Right hindlimb (tissue), 1 donor: ENCODE results near the gene PSMD4.
A peak's percentile ranks its signal among the peaks of the same experiment; 100 is the strongest.
"Not testable (repeated sequence)": the region's sequence is repeated elsewhere in the genome, so short reads cannot be mapped to it uniquely, and the experiment has no call there.

ENCODE experiments used
- DNase-seq: peaks from one replicate; pipeline ENCODE4 v3.0.0-alpha.2; 2018

PSMD4 gene

GRCh38 chr1:151273924-151274466, 19.5 kb downstream of the PSMD4 start:
- DNase-seq: no peak

- not testable (repeated sequence) for DNase-seq
Measured at GRCh38 chr1:151275341-151275740, 20.8 kb downstream of the PSMD4 start.

- DNase-seq: no peak
Measured at GRCh38 chr1:151277249-151277648, 22.7 kb downstream of the PSMD4 start.

- peak; percentile 98 for DNase-seq
Measured at GRCh38 chr1:151281225-151281968, 26.9 kb downstream of the PSMD4 start.

GRCh38 chr1:151281969-151282882, 27.7 kb downstream of the PSMD4 start, which contains the start of gene ZNF687:
ZNF687 (plus strand) TSS chr1:151282299; CDS start chr1:151286292, 3,993 bp downstream.
- peak; percentile 100 for DNase-seq

- peak; percentile 55 for DNase-seq
Measured at GRCh38 chr1:151282883-151283725, 28.6 kb downstream of the PSMD4 start.

GRCh38 chr1:151284013-151284577, 29.6 kb downstream of the PSMD4 start:
- no peak for DNase-seq

GRCh38 chr1:151286619-151287340, 32.2 kb downstream of the PSMD4 start:
- DNase-seq: no peak

GRCh38 chr1:151287341-151287699, 32.8 kb downstream of the PSMD4 start:
- DNase-seq: no peak

- no peak for DNase-seq
Measured at GRCh38 chr1:151287767-151288500, 33.4 kb downstream of the PSMD4 start.

GRCh38 chr1:151288502-151288901, 34.0 kb downstream of the PSMD4 start:
- no peak for DNase-seq

GRCh38 chr1:151289080-151289935, 34.8 kb downstream of the PSMD4 start:
- no peak for DNase-seq

- no peak for DNase-seq
Measured at GRCh38 chr1:151289991-151290708, 35.6 kb downstream of the PSMD4 start.

GRCh38 chr1:151290709-151291303, 36.3 kb downstream of the PSMD4 start:
- DNase-seq: no peak

GRCh38 chr1:151292207-151293030, 37.9 kb downstream of the PSMD4 start:
- DNase-seq: peak; percentile 37

- DNase-seq: no peak
Measured at GRCh38 chr1:151293093-151293492, 38.6 kb downstream of the PSMD4 start.

GRCh38 chr1:151294742-151295462, 40.4 kb downstream of the PSMD4 start:
- no peak for DNase-seq
